Caco-2 (cell line): ENCODE results near the gene CLEC3B. TPM values are rescaled to one million over a fixed set of nuclear protein-coding genes. Genes with fewer than 3 reads are reported as not detected.
A peak's percentile ranks its signal among the peaks of the same experiment; 100 is the strongest.

Experiments
- BruUV-seq: library from RNA; stranded (reverse); fragments of 400-500 nt; replicated peaks from 2 replicates; lab custom pipeline; 2021; lab: Mats Ljungman, UMichigan
- CTCF ChIA-PET: fragments of 300-600 bp; sonication (Branson Sonifier 250); formaldehyde crosslinking; loops from one replicate; lab custom pipeline; 2022; ENCODE audit warnings: antibody characterized with exemption; lab: Charles Lee
- POLR2A ChIA-PET: fragments of 300-600 bp; sonication (Branson Sonifier 250); formaldehyde crosslinking; loops from one replicate; lab custom pipeline; 2022; ENCODE audit warnings: antibody characterized with exemption; lab: Charles Lee
- DNase-seq, 2 experiments: peaks; one replicate each; pipeline versions ENCODE4 v3.0.0 to v3.0.0-alpha.2; 2020 to 2022
- H3K27me3 ChIP-seq: replicated peaks from 2 replicates; pipeline ENCODE4 v1.6.0; 2011; ENCODE audit warnings: low read length; ENCODE audit not compliant: control insufficient read depth, insufficient read depth
- H3K36me3 ChIP-seq: 2 replicates; pipeline ENCODE4 v1.5.1; 2011; ENCODE audit warnings: low read length; ENCODE audit not compliant: control insufficient read depth, insufficient read depth
- H3K4me1 ChIP-seq: fragments of 250-450 bp; sonication (Bioruptor Pico); 2 replicates; pipeline ENCODE4 v1.5.1; 2020; ENCODE audit warnings: mild to moderate bottlenecking
- H3K4me3 ChIP-seq: 2 replicates; pipeline ENCODE4 v1.5.1; 2011; ENCODE audit warnings: low read depth, mild to moderate bottlenecking, control low read depth, low read length
- H3K9me3 ChIP-seq: fragments of 250-450 bp; sonication (Bioruptor Pico); 2 replicates; pipeline ENCODE4 v1.5.1; 2020; ENCODE audit warnings: mild to moderate bottlenecking, moderate library complexity
- H3K27ac Mint-ChIP-seq: one replicate; pipeline ENCODE4 v1.8.0; 2022; ENCODE audit warnings: mixed read lengths; ENCODE audit not compliant: unreplicated experiment
- H3K27me3 Mint-ChIP-seq: one replicate; pipeline ENCODE4 v1.8.0; 2022; ENCODE audit warnings: mixed read lengths; ENCODE audit not compliant: insufficient read depth, unreplicated experiment
- H3K36me3 Mint-ChIP-seq: one replicate; pipeline ENCODE4 v1.8.0; 2022; ENCODE audit warnings: mild to moderate bottlenecking, mixed read lengths; ENCODE audit not compliant: insufficient read depth, unreplicated experiment
- H3K4me1 Mint-ChIP-seq: one replicate; pipeline ENCODE4 v1.8.0; 2022; ENCODE audit warnings: low read depth, mixed read lengths; ENCODE audit not compliant: unreplicated experiment
- H3K4me3 Mint-ChIP-seq: one replicate; pipeline ENCODE4 v1.8.0; 2022; ENCODE audit warnings: mild to moderate bottlenecking, moderate library complexity, mixed read lengths; ENCODE audit not compliant: unreplicated experiment
- H3K9me3 Mint-ChIP-seq: one replicate; pipeline ENCODE4 v1.8.0; 2022; ENCODE audit warnings: mixed read lengths; ENCODE audit not compliant: unreplicated experiment
- intact Hi-C: fragments of 100-400 bp; cut with micrococcal nuclease; formaldehyde crosslinking; loops from one replicate; pipeline ENCODE4 v1.10.0; 2022; ENCODE audit not compliant: unreplicated experiment
- total RNA-seq: library from RNA; stranded (reverse); gene quantifications from 2 replicates; pipeline ENCODE4 v1.2.3, GENCODE V29; 2022
- TF ChIP-seq, protein P1 (sequence below), 2 experiments: fragments of 200-600 bp in 1 of 2; IDR thresholded peaks; 1 replicate in 1 of 2; 2 replicates in 1 of 2; pipeline versions ENCODE4 v1.5.1 to v1.8.0; 2011 to 2022; ENCODE audit warnings: antibody characterized with exemption in 1 of 2, control low read depth in 1 of 2, inconsistent platforms in 1 of 2, low read depth in 1 of 2, low read length in 1 of 2, mild to moderate bottlenecking in 1 of 2, moderate library complexity in 1 of 2; ENCODE audit not compliant: insufficient read depth in 1 of 2, severe bottlenecking in 1 of 2, unreplicated experiment in 1 of 2

Gene CLEC3B
- total RNA-seq, 1 experiment from 2014 or later = 1.1 TPM

GRCh38 chr3:44987332-44987731 lies 38.8 kb upstream of the CLEC3B start:
- POLR2A ChIA-PET = interaction anchor here (0.6 kb wide), 1 partner anchor 123 kb away, joined by 3 read pairs; no protein-coding TSS in a partner anchor
- intact Hi-C loops = no loop called here
- Mint-ChIP-seq H3K4me3 (no peak overlapping the region), H3K27me3 (no peaks in the 10 kb centered on the region), H3K36me3 (peaks cover 37% of the 10 kb centered on the region), H3K9me3 (no peaks in the 10 kb centered on the region), H3K4me1 (no peaks in the 10 kb centered on the region), H3K27ac (no peak overlapping the region)
- H3K27me3 ChIP-seq = no peaks in the 10 kb centered on the region
- peaks cover 8% of the 10 kb centered on the region; the same call in 1 of the 2 replicates for H3K4me1 ChIP-seq
- no peak for DNase-seq
- TF ChIP-seq, protein P1, sequence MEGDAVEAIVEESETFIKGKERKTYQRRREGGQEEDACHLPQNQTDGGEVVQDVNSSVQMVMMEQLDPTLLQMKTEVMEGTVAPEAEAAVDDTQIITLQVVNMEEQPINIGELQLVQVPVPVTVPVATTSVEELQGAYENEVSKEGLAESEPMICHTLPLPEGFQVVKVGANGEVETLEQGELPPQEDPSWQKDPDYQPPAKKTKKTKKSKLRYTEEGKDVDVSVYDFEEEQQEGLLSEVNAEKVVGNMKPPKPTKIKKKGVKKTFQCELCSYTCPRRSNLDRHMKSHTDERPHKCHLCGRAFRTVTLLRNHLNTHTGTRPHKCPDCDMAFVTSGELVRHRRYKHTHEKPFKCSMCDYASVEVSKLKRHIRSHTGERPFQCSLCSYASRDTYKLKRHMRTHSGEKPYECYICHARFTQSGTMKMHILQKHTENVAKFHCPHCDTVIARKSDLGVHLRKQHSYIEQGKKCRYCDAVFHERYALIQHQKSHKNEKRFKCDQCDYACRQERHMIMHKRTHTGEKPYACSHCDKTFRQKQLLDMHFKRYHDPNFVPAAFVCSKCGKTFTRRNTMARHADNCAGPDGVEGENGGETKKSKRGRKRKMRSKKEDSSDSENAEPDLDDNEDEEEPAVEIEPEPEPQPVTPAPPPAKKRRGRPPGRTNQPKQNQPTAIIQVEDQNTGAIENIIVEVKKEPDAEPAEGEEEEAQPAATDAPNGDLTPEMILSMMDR (IDR thresholded peaks at IDR 0.05; ENCODE audit: insufficient read depth in 1 of 2, low read depth in 1 of 2, low read length in 1 of 2, severe bottlenecking in 1 of 2, unreplicated experiment in 1 of 2) = no peak
- peaks cover 4% of the 10 kb centered on the region; the same call in 1 of the 2 replicates for H3K36me3 ChIP-seq
- CTCF ChIA-PET = interaction anchor here (1.0 kb wide), 1 partner anchor 11 kb away, joined by 5 read pairs; the partner anchor contains the start of genes EXOSC7 and ZDHHC3
- no TSS peak for BruUV-seq
- H3K9me3 ChIP-seq = no peaks in the 10 kb centered on the region
- H3K4me3 ChIP-seq = no peak overlapping the region

DNA sequence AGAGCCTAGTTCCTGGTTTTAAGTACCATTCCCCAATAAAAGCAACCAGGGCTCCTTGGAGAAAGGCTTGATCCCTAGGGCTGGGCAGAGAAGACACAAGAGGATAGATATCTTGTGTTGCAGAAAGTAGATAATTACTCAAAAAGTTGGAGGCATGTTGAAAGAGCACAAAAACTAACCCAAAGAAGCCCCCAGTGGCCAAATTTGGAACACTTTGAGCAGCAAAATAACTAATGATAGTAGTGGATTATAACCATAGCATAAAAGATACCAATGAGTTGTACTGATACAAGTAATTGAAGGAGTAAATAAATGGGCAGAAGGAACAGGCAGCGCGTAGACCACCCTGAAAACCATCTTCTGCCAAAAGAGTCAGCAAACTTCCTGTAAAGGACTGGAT lies 38.0 kb upstream of the CLEC3B start:
- no TSS peak for BruUV-seq
- intact Hi-C loops = no loop called here

DNA sequence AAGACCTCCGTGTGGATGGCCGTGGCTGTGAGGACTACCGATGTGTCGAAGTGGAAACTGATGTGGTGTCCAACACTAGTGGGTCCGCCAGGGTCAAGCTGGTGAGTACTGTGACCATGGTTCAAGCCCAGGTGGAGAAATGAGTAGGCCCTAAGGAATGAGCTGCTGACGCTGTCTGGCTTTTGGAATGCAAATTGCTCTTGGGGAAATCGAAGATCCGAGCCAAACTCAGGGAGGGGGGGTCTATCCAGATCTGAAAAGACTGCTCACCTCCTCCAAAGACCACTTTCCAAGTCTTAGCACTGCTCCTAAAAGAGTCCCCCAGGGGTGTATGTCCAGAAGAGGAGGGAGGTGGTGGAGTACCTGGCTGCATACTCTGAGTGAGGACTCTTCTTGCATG lies 37.0 kb upstream of the CLEC3B start:
- H3K27ac Mint-ChIP-seq = no peak overlapping the region
- peaks cover 45% of the 10 kb centered on the region for H3K36me3 Mint-ChIP-seq

More for the DNA sequence above, 38.0 kb upstream of the CLEC3B start:
- Mint-ChIP-seq H3K27ac (no peak overlapping the region), H3K36me3 (peaks cover 43% of the 10 kb centered on the region), H3K4me1 (peaks cover 3% of the 10 kb centered on the region), H3K4me3 (no peak overlapping the region), H3K27me3 (no peaks in the 10 kb centered on the region), H3K9me3 (no peaks in the 10 kb centered on the region)
- H3K4me3 ChIP-seq = no peak overlapping the region
- TF ChIP-seq, protein P1 (IDR thresholded peaks at IDR 0.05; ENCODE audit: insufficient read depth in 1 of 2, low read depth in 1 of 2, low read length in 1 of 2, severe bottlenecking in 1 of 2, unreplicated experiment in 1 of 2) = peak; percentile 33 to 46
- CTCF ChIA-PET = interaction anchor here (0.6 to 1.0 kb wide), 2 partner anchors 12 to 638 kb away, joined by 3 to 5 read pairs; partner anchors contain the start of genes EXOSC7 and ZDHHC3
- H3K36me3 ChIP-seq = peaks cover 4% of the 10 kb centered on the region; the same call in 1 of the 2 replicates
- peak in 1 of 2 experiments; percentile 16 for DNase-seq
- no peaks in the 10 kb centered on the region for H3K27me3 ChIP-seq
- H3K4me1 ChIP-seq = peaks cover 10% of the 10 kb centered on the region; the same call in 1 of the 2 replicates
- no peaks in the 10 kb centered on the region for H3K9me3 ChIP-seq
- POLR2A ChIA-PET = interaction anchor here (0.6 kb wide), 1 partner anchor 123 kb away, joined by 3 read pairs; no protein-coding TSS in a partner anchor

More for the DNA sequence above, 37.0 kb upstream of the CLEC3B start:
- Histone ChIP-seq H3K36me3 (peaks cover 4% of the 10 kb centered on the region; the same call in 1 of the 2 replicates), H3K9me3 (no peaks in the 10 kb centered on the region), H3K4me1 (peaks cover 11% of the 10 kb centered on the region; the same call in 1 of the 2 replicates), H3K4me3 (no peak overlapping the region), H3K27me3 (no peaks in the 10 kb centered on the region)
- Mint-ChIP-seq H3K9me3 (no peaks in the 10 kb centered on the region), H3K4me1 (peaks cover 11% of the 10 kb centered on the region), H3K27me3 (no peaks in the 10 kb centered on the region), H3K4me3 (no peak overlapping the region)
- BruUV-seq = no TSS peak
- POLR2A ChIA-PET = no interaction called here
- intact Hi-C loops = no loop called here
- no peak for DNase-seq
- CTCF ChIA-PET = no interaction called here
- TF ChIP-seq, protein P1 (IDR thresholded peaks at IDR 0.05; ENCODE audit: insufficient read depth in 1 of 2, low read depth in 1 of 2, low read length in 1 of 2, severe bottlenecking in 1 of 2, unreplicated experiment in 1 of 2) = no peak
